Erythroblast (primary cell): ENCODE results near the gene CACNA1F.

ENCODE experiments used
- GATA1 ChIP-seq: IDR thresholded peaks from 2 replicates; pipeline ENCODE4 v1.6.1; 2011; ENCODE audit warnings: low read depth, mild to moderate bottlenecking, control low read depth, low read length, moderate library complexity
- POLR2A ChIP-seq: IDR thresholded peaks from 2 replicates; pipeline ENCODE4 v1.6.1; 2011; ENCODE audit warnings: mild to moderate bottlenecking, low read length

DNA sequence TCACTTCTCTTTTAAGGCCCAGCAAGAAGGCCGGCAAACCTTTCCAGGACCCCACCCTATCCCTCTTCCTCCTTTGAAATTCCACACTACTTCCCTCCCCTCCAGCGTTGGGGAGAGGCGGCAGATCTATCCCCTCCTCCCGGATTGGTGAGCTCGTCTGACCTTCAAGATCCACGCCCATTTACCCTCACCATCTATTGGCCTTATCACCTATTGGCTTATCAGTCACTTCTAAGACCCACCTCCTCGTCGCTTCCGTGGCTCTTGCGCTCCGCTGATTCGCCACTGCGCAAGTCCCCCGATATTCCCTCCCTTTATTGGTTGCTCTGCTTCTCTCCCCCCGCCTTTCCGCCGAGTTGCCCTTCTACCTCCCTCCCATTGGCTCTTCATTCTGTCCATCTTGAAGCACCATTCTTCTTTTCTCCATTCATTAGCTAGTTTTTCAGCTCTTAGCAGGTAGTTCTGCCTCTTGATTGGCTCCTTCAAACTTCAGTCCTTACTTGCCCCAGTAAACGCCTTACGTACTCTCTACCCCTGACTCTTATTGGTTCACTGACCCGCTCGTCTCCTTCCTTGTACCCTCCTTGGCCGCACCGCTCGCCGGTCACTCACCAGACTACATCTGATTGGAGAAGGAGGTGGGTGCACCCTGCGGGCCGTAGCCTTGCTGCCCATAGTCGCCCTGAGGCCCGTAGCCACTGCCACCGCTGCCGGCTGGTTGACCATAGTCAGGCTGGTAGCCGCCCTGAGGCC is 42.1 kb downstream of the CACNA1F start:
- peak; percentile 75 for TF ChIP-seq POLR2A
- no peak for TF ChIP-seq GATA1
